NCI-H2227 (cell line): ENCODE data around the gene ZG16B.

Source experiments
- DNase-seq: peaks from one replicate; lab custom pipeline; 2025; ENCODE audit not compliant: unreplicated experiment; lab: John Stamatoyannopoulos, UW

Gene ZG16B

GRCh38 chr16:2822496-2822895 is 7.6 kb upstream of the ZG16B start:
- no peak for DNase-seq

- DNase-seq, result no peak
Observed at GRCh38 chr16:2824626-2825025, 5.5 kb upstream of the ZG16B start.

- no peak for DNase-seq
Observed at GRCh38 chr16:2825049-2825742, 4.9 kb upstream of the ZG16B start.

GRCh38 chr16:2825906-2826305 is 4.2 kb upstream of the ZG16B start:
- no peak for DNase-seq

GRCh38 chr16:2826591-2827373 is 3.3 kb upstream of the ZG16B start:
- no peak for DNase-seq

GRCh38 chr16:2827374-2827791 is 2.7 kb upstream of the ZG16B start:
- no peak for DNase-seq

GRCh38 chr16:2827831-2828520 is 2.1 kb upstream of the ZG16B start:
- no peak for DNase-seq

- no peak for DNase-seq
Observed at GRCh38 chr16:2828521-2828840, 1.6 kb upstream of the ZG16B start.

GRCh38 chr16:2828876-2829430 is 1.1 kb upstream of the ZG16B start:
- no peak for DNase-seq

- DNase-seq, result no peak
Observed at GRCh38 chr16:2830355-2830695, 222 bp downstream of the ZG16B start.

- DNase-seq, result no peak
Observed at GRCh38 chr16:2831203-2831602, 1.1 kb downstream of the ZG16B start.

GRCh38 chr16:2833776-2834175 is 3.7 kb downstream of the ZG16B start:
- no peak for DNase-seq

- DNase-seq, result no peak
Observed at GRCh38 chr16:2834968-2835367, 4.9 kb downstream of the ZG16B start.

GRCh38 chr16:2835638-2836493 is 5.8 kb downstream of the ZG16B start:
- DNase-seq, result no peak

GRCh38 chr16:2836646-2837508 is 6.8 kb downstream of the ZG16B start:
- no peak for DNase-seq

GRCh38 chr16:2838928-2839327 is 8.8 kb downstream of the ZG16B start:
- peak; percentile 84 for DNase-seq

- DNase-seq, result no peak
Observed at GRCh38 chr16:2839650-2840450, 9.7 kb downstream of the ZG16B start.

- DNase-seq, result no peak
Observed at GRCh38 chr16:2840914-2841313, 10.8 kb downstream of the ZG16B start.

GRCh38 chr16:2841606-2842339 is 11.7 kb downstream of the ZG16B start:
- no peak for DNase-seq
